SK-N-SH treated with all-trans-retinoic acid at 6 μM for 48 hours (cell line): ENCODE measurements around the gene GALNT5.
"Not testable (repeated sequence)": the region's sequence is repeated elsewhere in the genome, so short reads cannot be mapped to it uniquely, and the experiment has no call there.

Source experiments
- ATAC-seq: fragments of 200-7000 bp; cut with Tn5 transposase; 3 replicates; pipeline ENCODE4 v1.9.1; 2020; ENCODE audit warnings: mild to moderate bottlenecking, moderate library complexity
- BACH2 ChIP-seq: fragments of 250-450 bp; sonication (Bioruptor Pico); IDR thresholded peaks from 2 replicates; pipeline ENCODE4 v1.9.0; 2021; ENCODE audit warnings: mild to moderate bottlenecking, borderline replicate concordance
- CSDC2 ChIP-seq: fragments of 250-450 bp; sonication (Bioruptor Pico); IDR thresholded peaks from 2 replicates; pipeline ENCODE4 v1.5.0; 2020; ENCODE audit warnings: mild to moderate bottlenecking, moderate library complexity
- CSRNP3 ChIP-seq: fragments of 250-450 bp; sonication (Bioruptor Pico); IDR thresholded peaks from 2 replicates; pipeline ENCODE4 v1.5.1; 2021; ENCODE audit warnings: mild to moderate bottlenecking, moderate library complexity
- ESRRG ChIP-seq: fragments of 250-450 bp; sonication (Bioruptor Pico); IDR thresholded peaks from 2 replicates; pipeline ENCODE4 v1.6.1; 2021; ENCODE audit warnings: mild to moderate bottlenecking
- GLIS3 ChIP-seq: fragments of 250-450 bp; sonication (Bioruptor Pico); IDR thresholded peaks from 2 replicates; pipeline ENCODE4 v1.5.0; 2020; ENCODE audit warnings: mild to moderate bottlenecking, moderate library complexity
- ISL1 ChIP-seq: fragments of 250-450 bp; sonication (Bioruptor Pico); IDR thresholded peaks from 2 replicates; pipeline ENCODE4 v2.1.2; 2022; ENCODE audit warnings: mild to moderate bottlenecking, moderate library complexity
- OSR1 ChIP-seq: fragments of 250-450 bp; sonication (Bioruptor Pico); IDR thresholded peaks from 2 replicates; pipeline ENCODE4 v1.8.0; 2022; ENCODE audit warnings: moderate library complexity, mild to moderate bottlenecking, inconsistent platforms
- PATZ1 ChIP-seq: fragments of 250-450 bp; sonication (Bioruptor Pico); IDR thresholded peaks from 2 replicates; pipeline ENCODE4 v1.8.0; 2020; ENCODE audit warnings: mild to moderate bottlenecking, moderate library complexity, borderline replicate concordance
- POU6F1 ChIP-seq: fragments of 250-450 bp; sonication (Bioruptor Pico); IDR thresholded peaks from 2 replicates; pipeline ENCODE4 v1.8.0; 2021; ENCODE audit warnings: low read depth, mild to moderate bottlenecking, moderate library complexity, borderline replicate concordance
- PPARA ChIP-seq: fragments of 250-450 bp; sonication (Bioruptor Pico); IDR thresholded peaks from 2 replicates; pipeline ENCODE4 v1.5.0; 2020; ENCODE audit warnings: mild to moderate bottlenecking, borderline replicate concordance
- RARB ChIP-seq: fragments of 250-450 bp; sonication (Bioruptor Pico); IDR thresholded peaks from 2 replicates; pipeline ENCODE4 v1.8.0; 2021; ENCODE audit warnings: mild to moderate bottlenecking, moderate library complexity
- SNAI2 ChIP-seq: fragments of 250-450 bp; sonication (Bioruptor Pico); IDR thresholded peaks from 2 replicates; pipeline ENCODE4 v1.5.0; 2020; ENCODE audit warnings: mild to moderate bottlenecking, moderate library complexity
- TCF4 ChIP-seq: fragments of 250-450 bp; sonication (Bioruptor Pico); IDR thresholded peaks from 2 replicates; pipeline ENCODE4 v1.8.0; 2021; ENCODE audit warnings: mild to moderate bottlenecking, moderate library complexity, borderline replicate concordance
- ZC3H10 ChIP-seq: fragments of 250-450 bp; sonication (Bioruptor Pico); IDR thresholded peaks from 2 replicates; pipeline ENCODE4 v1.5.1; 2021; ENCODE audit warnings: mild to moderate bottlenecking, moderate library complexity
- ZFP3 ChIP-seq: fragments of 250-450 bp; sonication (Bioruptor Pico); IDR thresholded peaks from 2 replicates; pipeline ENCODE4 v1.5.0; 2020; ENCODE audit warnings: mild to moderate bottlenecking, moderate library complexity
- ZFP30 ChIP-seq: fragments of 450-650 bp; formaldehyde crosslinking; IDR thresholded peaks from 2 replicates; pipeline ENCODE4 v1.5.0; 2022; ENCODE audit warnings: mild to moderate bottlenecking, moderate library complexity
- ZNF70 ChIP-seq: fragments of 450-650 bp; formaldehyde crosslinking; IDR thresholded peaks from 2 replicates; pipeline ENCODE4 v1.5.0; 2020; ENCODE audit warnings: mild to moderate bottlenecking, moderate library complexity
- ZNF8 ChIP-seq: fragments of 450-650 bp; formaldehyde crosslinking; IDR thresholded peaks from 2 replicates; pipeline ENCODE4 v1.5.0; 2020; ENCODE audit warnings: mild to moderate bottlenecking, moderate library complexity
- TF ChIP-seq, protein P1 (sequence below): fragments of 250-450 bp; sonication (Bioruptor Pico); IDR thresholded peaks from 2 replicates; pipeline ENCODE4 v1.5.1; 2020; ENCODE audit warnings: low read depth, mild to moderate bottlenecking, moderate library complexity
- TF ChIP-seq, protein P2 (sequence below): fragments of 250-450 bp; sonication (Bioruptor Pico); IDR thresholded peaks from 2 replicates; pipeline ENCODE4 v1.5.0; 2020; ENCODE audit warnings: mild to moderate bottlenecking, moderate library complexity

Gene GALNT5

DNA sequence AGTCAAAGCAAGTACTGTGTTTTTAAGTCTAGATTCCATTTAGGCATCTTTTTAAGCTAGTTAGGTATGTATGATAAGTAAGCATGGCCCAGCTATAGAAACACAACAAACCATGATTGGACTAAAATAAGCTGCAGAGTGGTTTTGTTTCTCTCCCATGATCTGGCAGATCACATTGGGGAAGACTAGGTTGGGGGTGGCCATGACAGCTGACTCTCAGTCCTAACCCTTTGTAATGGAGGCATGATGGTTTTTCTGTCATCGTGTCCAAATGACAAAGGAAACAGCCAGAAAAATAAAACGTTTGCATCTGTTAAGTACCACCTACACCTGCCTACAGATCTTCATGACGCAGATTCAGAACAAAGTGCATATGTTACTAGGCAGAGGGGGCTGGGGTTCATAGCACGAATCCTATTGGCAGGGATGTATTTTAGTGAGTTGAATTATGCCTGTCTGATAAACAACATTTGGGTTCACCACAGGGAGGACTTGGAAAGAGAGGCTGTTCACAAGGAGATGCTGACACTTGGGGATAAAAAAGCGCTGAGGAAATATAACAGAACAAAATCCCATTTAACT, 33.8 kb upstream of the GALNT5 start:
- no peak for ATAC-seq
- TF ChIP-seq CSDC2 (CRISPR knock-in tag) (no peak), TCF4 (CRISPR knock-in tag) (no peak), ZNF70 (CRISPR knock-in tag) (no peak), ESRRG (CRISPR knock-in tag) (no peak), PATZ1 (no peak), PPARA (CRISPR knock-in tag) (no peak), BACH2 (no peak), ISL1 (CRISPR knock-in tag) (no peak), OSR1 (CRISPR knock-in tag) (no peak), ZNF8 (CRISPR knock-in tag) (no peak), ZFP30 (CRISPR knock-in tag) (no peak), ZC3H10 (CRISPR knock-in tag) (no peak), GLIS3 (no peak), POU6F1 (CRISPR knock-in tag) (no peak)
- TF ChIP-seq, protein P1, sequence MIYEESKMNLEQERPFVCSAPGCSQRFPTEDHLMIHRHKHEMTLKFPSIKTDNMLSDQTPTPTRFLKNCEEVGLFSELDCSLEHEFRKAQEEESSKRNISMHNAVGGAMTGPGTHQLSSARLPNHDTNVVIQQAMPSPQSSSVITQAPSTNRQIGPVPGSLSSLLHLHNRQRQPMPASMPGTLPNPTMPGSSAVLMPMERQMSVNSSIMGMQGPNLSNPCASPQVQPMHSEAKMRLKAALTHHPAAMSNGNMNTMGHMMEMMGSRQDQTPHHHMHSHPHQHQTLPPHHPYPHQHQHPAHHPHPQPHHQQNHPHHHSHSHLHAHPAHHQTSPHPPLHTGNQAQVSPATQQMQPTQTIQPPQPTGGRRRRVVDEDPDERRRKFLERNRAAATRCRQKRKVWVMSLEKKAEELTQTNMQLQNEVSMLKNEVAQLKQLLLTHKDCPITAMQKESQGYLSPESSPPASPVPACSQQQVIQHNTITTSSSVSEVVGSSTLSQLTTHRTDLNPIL (CRISPR knock-in tag): no peak
- TF ChIP-seq, all 23 proteins: peak for 0

- ATAC-seq: not testable (repeated sequence)
Measured at GRCh38 chr2:157224448-157224847, 33.1 kb upstream of the GALNT5 start.

- TF ChIP-seq BACH2 (no peak), ZNF8 (CRISPR knock-in tag) (no peak), GLIS3 (no peak), ZFP3 (CRISPR knock-in tag) (no peak), RARB (CRISPR knock-in tag) (no peak), SNAI2 (CRISPR knock-in tag) (no peak), ZC3H10 (CRISPR knock-in tag) (no peak), ZFP30 (CRISPR knock-in tag) (no peak), ZNF70 (CRISPR knock-in tag) (no peak)
- TF ChIP-seq, protein P2, sequence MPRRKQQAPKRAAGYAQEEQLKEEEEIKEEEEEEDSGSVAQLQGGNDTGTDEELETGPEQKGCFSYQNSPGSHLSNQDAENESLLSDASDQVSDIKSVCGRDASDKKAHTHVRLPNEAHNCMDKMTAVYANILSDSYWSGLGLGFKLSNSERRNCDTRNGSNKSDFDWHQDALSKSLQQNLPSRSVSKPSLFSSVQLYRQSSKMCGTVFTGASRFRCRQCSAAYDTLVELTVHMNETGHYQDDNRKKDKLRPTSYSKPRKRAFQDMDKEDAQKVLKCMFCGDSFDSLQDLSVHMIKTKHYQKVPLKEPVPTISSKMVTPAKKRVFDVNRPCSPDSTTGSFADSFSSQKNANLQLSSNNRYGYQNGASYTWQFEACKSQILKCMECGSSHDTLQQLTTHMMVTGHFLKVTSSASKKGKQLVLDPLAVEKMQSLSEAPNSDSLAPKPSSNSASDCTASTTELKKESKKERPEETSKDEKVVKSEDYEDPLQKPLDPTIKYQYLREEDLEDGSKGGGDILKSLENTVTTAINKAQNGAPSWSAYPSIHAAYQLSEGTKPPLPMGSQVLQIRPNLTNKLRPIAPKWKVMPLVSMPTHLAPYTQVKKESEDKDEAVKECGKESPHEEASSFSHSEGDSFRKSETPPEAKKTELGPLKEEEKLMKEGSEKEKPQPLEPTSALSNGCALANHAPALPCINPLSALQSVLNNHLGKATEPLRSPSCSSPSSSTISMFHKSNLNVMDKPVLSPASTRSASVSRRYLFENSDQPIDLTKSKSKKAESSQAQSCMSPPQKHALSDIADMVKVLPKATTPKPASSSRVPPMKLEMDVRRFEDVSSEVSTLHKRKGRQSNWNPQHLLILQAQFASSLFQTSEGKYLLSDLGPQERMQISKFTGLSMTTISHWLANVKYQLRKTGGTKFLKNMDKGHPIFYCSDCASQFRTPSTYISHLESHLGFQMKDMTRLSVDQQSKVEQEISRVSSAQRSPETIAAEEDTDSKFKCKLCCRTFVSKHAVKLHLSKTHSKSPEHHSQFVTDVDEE (CRISPR knock-in tag): no peak
- no peak for ATAC-seq
Measured at GRCh38 chr2:157227592-157227991, 29.9 kb upstream of the GALNT5 start.

DNA sequence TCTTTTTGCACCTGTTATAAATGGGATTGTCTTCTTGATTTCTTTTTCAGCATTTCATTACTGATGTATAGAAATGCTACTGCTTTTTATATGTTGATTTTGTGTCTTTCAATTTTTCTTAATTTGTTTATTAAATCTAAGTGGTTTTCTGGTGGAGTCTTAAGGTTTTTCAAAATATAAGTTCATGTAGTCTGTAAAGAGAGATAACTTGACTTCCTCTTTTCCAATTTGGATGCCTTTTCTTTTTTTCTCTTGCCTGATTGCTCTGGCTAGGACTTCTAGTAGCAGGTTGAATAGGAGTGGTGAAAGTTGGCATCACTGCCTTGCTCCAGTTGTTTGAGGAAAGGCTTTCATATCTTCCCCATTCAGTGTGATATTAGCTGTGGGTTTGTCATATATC, 28.6 kb upstream of the GALNT5 start:
- no peak for ATAC-seq
- no peak for TF ChIP-seq BACH2
- no peak for TF ChIP-seq CSRNP3 (CRISPR knock-in tag)
- no peak for TF ChIP-seq ZNF8 (CRISPR knock-in tag)
- TF ChIP-seq OSR1 (CRISPR knock-in tag): no peak
- no peak for TF ChIP-seq ZFP30 (CRISPR knock-in tag)
